K562 (cell line): ENCODE results near the gene IGSF8. TPM values are rescaled to one million over a fixed set of nuclear protein-coding genes. Genes with fewer than 3 reads are reported as not detected.

Experiments used
- HDAC1 ChIP-seq, 2 experiments: fragments of 450-650 bp; IDR thresholded peaks; 2 replicates each; pipeline ENCODE4 v1.6.1; 2016 to 2017; ENCODE audit warnings: inconsistent platforms in 1 of 2, mild to moderate bottlenecking in 1 of 2, moderate library complexity in 1 of 2
- HNRNPLL ChIP-seq: fragments of 200-400 bp; formaldehyde crosslinking; IDR thresholded peaks from 2 replicates; pipeline ENCODE4 v1.6.1; 2017; ENCODE audit warnings: low read length, low read depth, mild to moderate bottlenecking; ENCODE audit not compliant: poor library complexity, severe bottlenecking
- IRF9 ChIP-seq: fragments of 450-650 bp; IDR thresholded peaks from 2 replicates; pipeline ENCODE4 v1.6.1; 2016; ENCODE audit warnings: missing biosample characterization, missing genetic modification characterization
- JUND ChIP-seq, 2 experiments: IDR thresholded peaks; 2 replicates in 1 of 2; 3 replicates in 1 of 2; pipeline ENCODE4 v1.6.1; 2011; ENCODE audit warnings: borderline replicate concordance in 2 of 2, low read depth in 2 of 2, low read length in 2 of 2, improper control_type of control experiment in 1 of 2, missing biosample characterization in 1 of 2, missing genetic modification characterization in 1 of 2, missing genetic modification reagents in 1 of 2
- RB1 ChIP-seq: fragments of 450-650 bp; IDR thresholded peaks from 2 replicates; pipeline ENCODE4 v1.6.1; 2017; ENCODE audit warnings: low read depth, mild to moderate bottlenecking
- YBX1 ChIP-seq: fragments of 450-650 bp; IDR thresholded peaks from 2 replicates; pipeline ENCODE4 v1.7.1; 2016; ENCODE audit warnings: mild to moderate bottlenecking
- polyA plus RNA-seq, 8 experiments: library from polyadenylated mRNA; depleted of rRNA in 4 of 8; stranded (reverse) in 5 of 8; unstranded in 3 of 8; fragments of >200 nt; fragmentation: Nextera tagmentation in 2 of 8; fragmentation: Illumina TruSeq in 1 of 8; extraction: Ambion mirVana in 2 of 8; extraction: Trizol in 1 of 8; gene quantifications; 2 replicates each; pipeline versions ENCODE4 v1.2.1 to v1.2.3, GENCODE V29; 2011 to 2014; ENCODE audit warnings: inconsistent platforms in 1 of 8, missing spikeins in 1 of 8
- total RNA-seq, 7 experiments: library from RNA; depleted of rRNA in 6 of 7; stranded (reverse); fragments of >200 nt in 6 of 7; fragmentation: Illumina TruSeq in 2 of 7; extraction: Trizol in 2 of 7; gene quantifications; 2 replicates each; pipeline versions ENCODE4 v1.2.1 to v1.2.3, GENCODE V29; 2011 to 2021; ENCODE audit warnings: low replicate concordance in 1 of 7
- TF ChIP-seq, protein P1 (sequence below), 2 experiments: fragments of 450-650 bp; formaldehyde crosslinking in 1 of 2; IDR thresholded peaks; 2 replicates each; pipeline versions ENCODE4 v1.4.0 to v1.6.1; 2014 to 2020; ENCODE audit warnings: mild to moderate bottlenecking in 2 of 2, borderline replicate concordance in 1 of 2, low read depth in 1 of 2
- TF ChIP-seq, protein P2 (sequence below): fragments of 250-450 bp; sonication (Bioruptor Pico); IDR thresholded peaks from 2 replicates; pipeline ENCODE4 v1.5.0; 2020; ENCODE audit warnings: mild to moderate bottlenecking, borderline replicate concordance
- TF ChIP-seq, protein P3 (sequence below): sonication (generic); formaldehyde crosslinking; IDR thresholded peaks from 2 replicates; pipeline ENCODE4 v1.8.0; 2022; ENCODE audit warnings: missing genetic modification reagents, mild to moderate bottlenecking, moderate library complexity, borderline replicate concordance
- TF ChIP-seq, protein P4 (sequence below): sonication (generic); formaldehyde crosslinking; IDR thresholded peaks from 2 replicates; pipeline ENCODE4 v1.8.1; 2023; ENCODE audit warnings: mild to moderate bottlenecking, missing genetic modification reagents

The IGSF8 gene
- total and polyA plus RNA-seq, 9 of the 15 experiments (the other 6 are each of a cell fraction or from before 2014, with no cell fraction given): 0.32 to 11.7 (median 3.2) TPM

- TF ChIP-seq, protein P1, sequence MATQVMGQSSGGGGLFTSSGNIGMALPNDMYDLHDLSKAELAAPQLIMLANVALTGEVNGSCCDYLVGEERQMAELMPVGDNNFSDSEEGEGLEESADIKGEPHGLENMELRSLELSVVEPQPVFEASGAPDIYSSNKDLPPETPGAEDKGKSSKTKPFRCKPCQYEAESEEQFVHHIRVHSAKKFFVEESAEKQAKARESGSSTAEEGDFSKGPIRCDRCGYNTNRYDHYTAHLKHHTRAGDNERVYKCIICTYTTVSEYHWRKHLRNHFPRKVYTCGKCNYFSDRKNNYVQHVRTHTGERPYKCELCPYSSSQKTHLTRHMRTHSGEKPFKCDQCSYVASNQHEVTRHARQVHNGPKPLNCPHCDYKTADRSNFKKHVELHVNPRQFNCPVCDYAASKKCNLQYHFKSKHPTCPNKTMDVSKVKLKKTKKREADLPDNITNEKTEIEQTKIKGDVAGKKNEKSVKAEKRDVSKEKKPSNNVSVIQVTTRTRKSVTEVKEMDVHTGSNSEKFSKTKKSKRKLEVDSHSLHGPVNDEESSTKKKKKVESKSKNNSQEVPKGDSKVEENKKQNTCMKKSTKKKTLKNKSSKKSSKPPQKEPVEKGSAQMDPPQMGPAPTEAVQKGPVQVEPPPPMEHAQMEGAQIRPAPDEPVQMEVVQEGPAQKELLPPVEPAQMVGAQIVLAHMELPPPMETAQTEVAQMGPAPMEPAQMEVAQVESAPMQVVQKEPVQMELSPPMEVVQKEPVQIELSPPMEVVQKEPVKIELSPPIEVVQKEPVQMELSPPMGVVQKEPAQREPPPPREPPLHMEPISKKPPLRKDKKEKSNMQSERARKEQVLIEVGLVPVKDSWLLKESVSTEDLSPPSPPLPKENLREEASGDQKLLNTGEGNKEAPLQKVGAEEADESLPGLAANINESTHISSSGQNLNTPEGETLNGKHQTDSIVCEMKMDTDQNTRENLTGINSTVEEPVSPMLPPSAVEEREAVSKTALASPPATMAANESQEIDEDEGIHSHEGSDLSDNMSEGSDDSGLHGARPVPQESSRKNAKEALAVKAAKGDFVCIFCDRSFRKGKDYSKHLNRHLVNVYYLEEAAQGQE (IDR thresholded peaks at IDR 0.05; ENCODE audit: borderline replicate concordance): peak; percentile 83; the same call in 1 of the 2 replicates
- TF ChIP-seq, protein P1 (CRISPR knock-in tag; IDR thresholded peaks at IDR 0.05; ENCODE audit: low read depth): no peak
- no peak for TF ChIP-seq YBX1
- TF ChIP-seq, protein P2, sequence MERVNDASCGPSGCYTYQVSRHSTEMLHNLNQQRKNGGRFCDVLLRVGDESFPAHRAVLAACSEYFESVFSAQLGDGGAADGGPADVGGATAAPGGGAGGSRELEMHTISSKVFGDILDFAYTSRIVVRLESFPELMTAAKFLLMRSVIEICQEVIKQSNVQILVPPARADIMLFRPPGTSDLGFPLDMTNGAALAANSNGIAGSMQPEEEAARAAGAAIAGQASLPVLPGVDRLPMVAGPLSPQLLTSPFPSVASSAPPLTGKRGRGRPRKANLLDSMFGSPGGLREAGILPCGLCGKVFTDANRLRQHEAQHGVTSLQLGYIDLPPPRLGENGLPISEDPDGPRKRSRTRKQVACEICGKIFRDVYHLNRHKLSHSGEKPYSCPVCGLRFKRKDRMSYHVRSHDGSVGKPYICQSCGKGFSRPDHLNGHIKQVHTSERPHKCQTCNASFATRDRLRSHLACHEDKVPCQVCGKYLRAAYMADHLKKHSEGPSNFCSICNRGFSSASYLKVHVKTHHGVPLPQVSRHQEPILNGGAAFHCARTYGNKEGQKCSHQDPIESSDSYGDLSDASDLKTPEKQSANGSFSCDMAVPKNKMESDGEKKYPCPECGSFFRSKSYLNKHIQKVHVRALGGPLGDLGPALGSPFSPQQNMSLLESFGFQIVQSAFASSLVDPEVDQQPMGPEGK (CRISPR knock-in tag): no peak
- no peak for TF ChIP-seq IRF9
- TF ChIP-seq, protein P3, sequence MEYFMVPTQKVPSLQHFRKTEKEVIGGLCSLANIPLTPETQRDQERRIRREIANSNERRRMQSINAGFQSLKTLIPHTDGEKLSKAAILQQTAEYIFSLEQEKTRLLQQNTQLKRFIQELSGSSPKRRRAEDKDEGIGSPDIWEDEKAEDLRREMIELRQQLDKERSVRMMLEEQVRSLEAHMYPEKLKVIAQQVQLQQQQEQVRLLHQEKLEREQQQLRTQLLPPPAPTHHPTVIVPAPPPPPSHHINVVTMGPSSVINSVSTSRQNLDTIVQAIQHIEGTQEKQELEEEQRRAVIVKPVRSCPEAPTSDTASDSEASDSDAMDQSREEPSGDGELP: peak; percentile 88
- peak; percentile 72 for TF ChIP-seq RB1
- TF ChIP-seq, protein P4, sequence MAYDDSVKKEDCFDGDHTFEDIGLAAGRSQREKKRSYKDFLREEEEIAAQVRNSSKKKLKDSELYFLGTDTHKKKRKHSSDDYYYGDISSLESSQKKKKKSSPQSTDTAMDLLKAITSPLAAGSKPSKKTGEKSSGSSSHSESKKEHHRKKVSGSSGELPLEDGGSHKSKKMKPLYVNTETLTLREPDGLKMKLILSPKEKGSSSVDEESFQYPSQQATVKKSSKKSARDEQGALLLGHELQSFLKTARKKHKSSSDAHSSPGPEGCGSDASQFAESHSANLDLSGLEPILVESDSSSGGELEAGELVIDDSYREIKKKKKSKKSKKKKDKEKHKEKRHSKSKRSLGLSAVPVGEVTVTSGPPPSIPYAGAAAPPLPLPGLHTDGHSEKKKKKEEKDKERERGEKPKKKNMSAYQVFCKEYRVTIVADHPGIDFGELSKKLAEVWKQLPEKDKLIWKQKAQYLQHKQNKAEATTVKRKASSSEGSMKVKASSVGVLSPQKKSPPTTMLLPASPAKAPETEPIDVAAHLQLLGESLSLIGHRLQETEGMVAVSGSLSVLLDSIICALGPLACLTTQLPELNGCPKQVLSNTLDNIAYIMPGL: no peak
- TF ChIP-seq HNRNPLL: peak; percentile 28
- TF ChIP-seq JUND (IDR thresholded peaks at IDR 0.05; ENCODE audit: borderline replicate concordance, low read depth, low read length): peak; percentile 67
- peak; percentile 45; the same call in 1 of the 3 replicates for TF ChIP-seq JUND (tag; IDR thresholded peaks at IDR 0.05; ENCODE audit: borderline replicate concordance, low read depth, low read length)
- TF ChIP-seq HDAC1 (IDR thresholded peaks at IDR 0.05): peak in 1 of 2 experiments; percentile 72; a peak in 2 of 4 replicates
Measured at GRCh38 chr1:160101037-160101716, 2.8 kb upstream of the IGSF8 start (continued).
